ENCODE measurements around the gene TMX3.

The TMX3 gene, protein sequence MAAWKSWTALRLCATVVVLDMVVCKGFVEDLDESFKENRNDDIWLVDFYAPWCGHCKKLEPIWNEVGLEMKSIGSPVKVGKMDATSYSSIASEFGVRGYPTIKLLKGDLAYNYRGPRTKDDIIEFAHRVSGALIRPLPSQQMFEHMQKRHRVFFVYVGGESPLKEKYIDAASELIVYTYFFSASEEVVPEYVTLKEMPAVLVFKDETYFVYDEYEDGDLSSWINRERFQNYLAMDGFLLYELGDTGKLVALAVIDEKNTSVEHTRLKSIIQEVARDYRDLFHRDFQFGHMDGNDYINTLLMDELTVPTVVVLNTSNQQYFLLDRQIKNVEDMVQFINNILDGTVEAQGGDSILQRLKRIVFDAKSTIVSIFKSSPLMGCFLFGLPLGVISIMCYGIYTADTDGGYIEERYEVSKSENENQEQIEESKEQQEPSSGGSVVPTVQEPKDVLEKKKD

DNA sequence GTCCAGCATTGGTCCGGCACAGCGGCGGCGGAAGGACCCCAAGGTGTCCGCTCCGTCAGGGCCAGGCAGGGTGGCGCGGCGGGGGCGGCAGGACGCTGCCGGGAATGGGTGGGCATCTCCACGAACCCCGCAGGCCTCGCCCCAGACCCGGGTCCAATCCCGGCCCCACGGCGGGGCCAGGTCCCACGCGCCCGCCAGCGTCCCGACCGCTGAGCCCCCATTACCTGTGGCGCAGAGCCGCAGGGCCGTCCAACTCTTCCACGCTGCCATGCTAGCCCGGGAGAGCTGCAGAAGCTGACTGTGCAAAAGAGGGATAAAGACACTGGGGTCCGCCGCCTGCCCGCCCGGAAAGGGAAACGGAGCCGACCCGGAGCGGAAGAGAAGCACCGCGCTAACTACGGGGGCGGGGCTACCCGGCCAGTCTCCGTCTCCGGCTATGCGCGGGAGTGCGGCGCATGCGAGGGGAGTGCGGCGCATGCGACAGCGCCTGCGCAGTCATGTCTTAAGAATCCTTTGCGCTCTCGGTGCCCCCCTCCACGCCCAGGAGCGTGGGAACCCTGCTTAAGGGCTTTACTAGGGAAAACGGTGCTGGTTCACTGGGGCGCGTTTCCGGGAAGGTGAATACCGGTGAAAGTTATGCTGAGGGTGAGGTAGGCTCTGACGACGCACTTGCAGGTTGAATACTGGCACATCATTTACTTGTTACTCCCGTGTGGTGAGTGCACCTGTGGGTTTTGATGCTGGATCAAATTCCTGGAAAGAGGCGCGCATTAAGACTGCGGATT is at the start of gene TMX3:
Gene TMX3 (minus strand): TSS at position 397 of the 785 bp plus-strand sequence. CDS start 127 bp downstream, at position 270.
- peak; percentile 76 to 81 for DNase-seq

DNA sequence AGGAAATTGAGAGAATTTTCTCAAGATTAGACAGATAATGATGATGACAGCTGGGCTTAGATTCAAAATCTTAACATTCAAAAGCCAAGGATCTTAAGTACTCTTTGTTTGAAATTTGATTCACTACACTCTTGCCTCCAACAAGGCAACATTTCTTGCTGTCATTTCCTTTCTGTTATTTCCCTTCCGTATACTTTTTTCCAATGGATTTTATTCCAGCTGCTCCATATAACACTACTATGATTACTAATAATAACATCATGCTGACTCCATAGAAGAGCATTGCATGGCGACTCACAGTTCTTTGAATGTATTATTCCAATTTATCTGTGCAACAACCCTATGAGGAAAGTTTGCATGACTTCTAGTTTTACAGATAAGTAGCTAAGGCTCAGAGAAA is 49.1 kb upstream of the TMX3 start:
- DNase-seq = no peak

DNA sequence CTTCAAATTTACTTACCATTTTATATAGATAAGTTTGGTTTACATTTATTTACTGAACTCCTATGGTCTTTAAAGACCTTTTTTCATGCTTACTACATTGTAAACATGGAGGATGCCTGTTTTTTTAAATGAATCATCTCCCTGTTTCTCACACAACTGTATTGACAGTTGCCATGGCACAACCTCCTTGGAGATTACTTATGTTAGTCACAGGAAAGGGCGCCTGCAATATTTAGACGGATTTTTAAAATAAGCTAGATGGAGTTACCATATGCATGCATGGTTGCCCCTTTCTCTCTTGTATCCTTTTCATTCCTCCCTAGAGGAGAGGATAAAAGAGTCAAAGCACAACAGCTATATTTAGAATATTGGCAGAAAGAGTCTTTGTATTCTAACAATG is 48.2 kb upstream of the TMX3 start:
- no peak for DNase-seq

DNA sequence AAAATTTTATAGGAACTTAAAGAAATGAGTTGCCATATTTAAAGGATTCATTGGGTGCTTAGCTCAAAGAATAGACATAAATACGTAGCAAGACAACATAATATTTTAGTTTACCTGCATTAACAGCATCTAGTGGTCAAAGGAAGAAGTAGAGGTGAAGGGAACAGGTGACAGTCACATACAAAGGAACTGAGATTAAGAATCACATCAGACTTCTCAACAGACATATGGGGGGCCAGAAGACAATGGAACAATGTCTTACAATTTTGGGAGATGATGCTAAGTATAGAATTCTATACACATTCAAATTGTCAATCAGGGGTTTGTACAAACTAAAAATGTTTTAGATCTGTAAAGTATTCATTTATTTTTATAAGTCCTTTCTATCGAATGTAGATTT is 44.4 kb upstream of the TMX3 start:
- no peak for DNase-seq

DNA sequence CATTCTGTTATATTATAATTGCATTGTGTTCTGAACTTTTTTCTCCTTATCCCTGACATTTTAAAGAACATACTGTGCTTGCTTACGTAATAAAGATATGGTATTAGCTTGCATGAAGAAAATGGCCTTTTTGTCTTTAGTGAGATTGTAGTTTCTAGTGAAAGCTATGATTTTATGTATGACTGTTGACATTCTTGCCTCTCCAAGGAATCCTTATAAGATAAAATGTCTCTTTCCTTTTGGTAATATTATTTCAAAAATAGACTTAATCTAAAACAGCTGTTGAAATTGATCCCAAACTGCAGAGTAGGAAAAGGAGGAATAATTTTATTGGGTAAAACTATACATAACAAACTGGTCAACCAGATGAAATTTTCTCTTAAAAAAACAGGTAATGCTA is 42.2 kb upstream of the TMX3 start:
- no peak for DNase-seq

DNA sequence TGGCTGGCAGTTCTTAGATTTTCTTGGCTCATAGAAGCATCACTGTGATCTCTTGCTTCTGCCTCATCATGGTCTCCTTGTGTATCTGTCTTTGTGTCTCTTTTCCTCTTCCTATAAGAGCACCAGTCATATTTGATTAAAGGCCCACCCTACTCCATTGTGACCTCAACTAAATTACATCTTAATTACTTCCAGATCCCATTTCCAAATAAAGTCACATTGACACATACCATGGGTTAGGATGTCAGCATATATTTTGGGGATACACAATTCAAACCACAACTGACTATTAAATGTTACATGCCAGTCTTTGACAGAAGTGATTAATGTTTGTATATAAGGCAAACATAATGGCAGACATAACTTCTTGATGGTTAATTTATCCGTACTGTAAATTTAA is 27.3 kb upstream of the TMX3 start:
- no peak for DNase-seq

DNA sequence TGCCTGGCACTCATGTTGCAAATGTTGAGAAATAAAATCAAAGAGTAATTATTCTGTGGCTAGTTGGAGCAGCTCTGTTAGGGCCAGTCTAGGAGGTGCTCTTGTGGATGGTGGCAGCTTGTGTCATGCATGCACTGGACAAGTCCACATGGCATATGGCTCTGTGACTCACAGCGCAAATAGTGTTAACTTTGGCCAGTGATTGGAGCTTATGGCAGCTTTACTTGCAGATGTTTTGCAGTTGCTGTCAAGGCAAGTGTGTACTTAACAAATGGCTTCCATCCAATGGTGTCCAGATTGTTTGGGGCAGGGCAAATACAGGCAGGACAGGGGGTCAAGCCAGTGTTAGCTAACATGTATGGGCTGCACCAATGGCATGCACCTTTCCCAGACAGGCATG is 26.1 kb upstream of the TMX3 start:
- DNase-seq = no peak

DNA sequence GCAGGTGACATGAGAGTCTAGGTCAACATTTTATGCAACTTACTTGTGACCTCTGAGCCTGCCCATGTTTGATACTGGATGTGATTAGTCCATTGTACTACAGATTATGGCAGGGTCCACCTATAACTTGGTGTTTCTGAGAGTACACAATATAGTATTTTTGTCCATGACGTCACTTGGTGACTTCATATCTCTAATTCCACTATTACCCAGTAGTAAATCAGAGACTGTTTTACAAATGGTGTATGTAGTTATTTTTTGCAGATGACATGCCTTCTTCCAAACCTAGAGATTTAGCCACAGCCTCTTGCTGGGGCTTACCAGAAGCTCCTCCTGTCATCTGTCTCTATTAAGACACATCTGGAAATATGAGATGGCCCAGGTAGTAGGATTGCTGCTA is 24.6 kb upstream of the TMX3 start:
- no peak for DNase-seq

DNA sequence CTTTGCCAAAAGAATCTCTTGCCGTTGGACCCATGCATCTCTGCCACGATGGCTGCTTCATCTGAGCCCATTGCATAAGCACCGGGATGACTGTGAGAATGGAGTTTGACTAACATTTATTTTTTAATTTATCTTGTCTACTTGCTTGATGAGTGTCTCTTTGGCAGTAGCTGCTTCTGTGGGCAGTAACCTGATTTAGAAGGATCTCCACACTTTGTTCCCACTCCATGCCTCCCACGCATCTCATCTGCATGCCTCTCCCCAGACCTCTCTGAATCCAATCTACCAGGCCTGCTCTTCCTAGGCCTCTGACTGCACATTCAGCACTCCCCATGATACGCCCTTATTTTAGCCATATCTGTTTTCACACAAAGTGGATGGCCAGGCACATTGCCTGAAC is 23.7 kb upstream of the TMX3 start:
- no peak for DNase-seq

DNA sequence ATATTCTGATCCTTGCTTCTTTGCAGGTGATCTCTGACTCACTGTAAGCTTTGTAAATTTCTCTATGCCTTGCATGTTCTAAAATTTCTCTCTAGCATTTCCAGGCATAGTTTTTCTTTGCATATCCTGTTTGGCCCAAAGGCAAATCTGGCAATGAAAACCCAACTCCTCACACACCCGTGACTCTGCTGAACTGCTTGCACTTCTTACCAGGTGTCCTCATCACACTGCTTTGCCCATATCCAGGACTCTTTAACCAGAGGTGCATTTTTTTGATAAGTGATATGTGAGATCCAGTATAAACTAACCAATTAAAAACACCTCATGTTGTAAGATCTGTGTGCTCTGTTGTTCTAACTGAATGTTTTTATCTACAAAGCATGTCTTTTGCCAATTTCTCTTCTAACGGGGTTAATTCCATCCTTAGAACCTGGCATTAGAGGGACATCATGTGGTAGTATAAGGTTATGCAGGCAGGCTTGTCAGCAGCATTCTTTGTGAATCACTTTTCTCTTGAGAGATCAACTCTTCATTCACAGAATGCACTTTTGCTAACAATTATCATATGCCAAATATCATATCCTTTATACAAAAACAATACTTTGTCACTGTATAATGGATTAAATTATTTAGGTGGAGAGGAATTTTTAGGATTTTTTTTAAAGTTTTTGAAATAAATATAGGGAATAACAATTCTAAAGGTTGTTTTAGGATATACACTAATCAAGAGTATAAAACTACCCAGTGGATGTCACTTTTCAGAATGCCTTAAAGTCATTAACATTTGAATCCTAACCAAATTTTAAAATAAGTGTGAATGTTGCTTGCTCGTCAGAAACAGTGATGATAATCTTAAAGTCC is 20.8 kb upstream of the TMX3 start:
- DNase-seq = no peak

DNA sequence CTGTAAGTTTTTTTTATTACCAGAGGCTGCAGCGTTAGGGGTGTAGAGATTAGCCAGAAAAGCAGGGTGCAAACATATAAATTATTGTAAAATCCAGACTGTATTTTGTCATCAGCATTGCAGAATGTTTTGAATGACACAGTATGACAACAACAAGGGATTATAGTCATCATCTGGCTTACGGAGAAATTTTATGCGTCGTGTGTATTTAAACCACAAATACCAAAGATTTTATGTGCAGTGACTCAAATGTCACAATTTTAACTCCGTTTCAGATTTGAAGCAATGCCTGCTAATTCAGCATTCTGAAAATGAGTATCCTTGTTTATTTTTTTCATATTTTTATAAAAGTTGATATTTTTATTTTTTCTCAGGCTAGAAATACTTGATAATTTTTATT is 19.4 kb upstream of the TMX3 start:
- no peak for DNase-seq

DNA sequence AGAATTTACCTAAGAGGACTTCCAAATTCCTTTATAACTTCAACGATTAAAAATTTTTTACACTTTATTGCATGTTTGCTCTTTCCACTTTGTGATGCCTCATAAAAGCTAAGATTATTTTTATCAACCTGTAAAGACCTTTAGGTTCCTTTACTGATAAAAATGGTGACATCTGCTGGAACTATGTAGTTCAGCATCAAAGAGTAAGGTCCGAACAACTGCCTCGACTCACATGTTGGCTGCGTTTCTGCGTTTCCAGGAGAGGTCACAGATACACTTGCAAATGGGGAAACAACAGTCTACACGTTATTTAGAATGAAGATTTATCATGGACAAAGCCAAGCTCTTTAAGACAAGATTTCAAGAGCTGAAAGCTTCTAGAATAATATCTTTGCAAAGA is 18.8 kb upstream of the TMX3 start:
- DNase-seq = no peak

DNA sequence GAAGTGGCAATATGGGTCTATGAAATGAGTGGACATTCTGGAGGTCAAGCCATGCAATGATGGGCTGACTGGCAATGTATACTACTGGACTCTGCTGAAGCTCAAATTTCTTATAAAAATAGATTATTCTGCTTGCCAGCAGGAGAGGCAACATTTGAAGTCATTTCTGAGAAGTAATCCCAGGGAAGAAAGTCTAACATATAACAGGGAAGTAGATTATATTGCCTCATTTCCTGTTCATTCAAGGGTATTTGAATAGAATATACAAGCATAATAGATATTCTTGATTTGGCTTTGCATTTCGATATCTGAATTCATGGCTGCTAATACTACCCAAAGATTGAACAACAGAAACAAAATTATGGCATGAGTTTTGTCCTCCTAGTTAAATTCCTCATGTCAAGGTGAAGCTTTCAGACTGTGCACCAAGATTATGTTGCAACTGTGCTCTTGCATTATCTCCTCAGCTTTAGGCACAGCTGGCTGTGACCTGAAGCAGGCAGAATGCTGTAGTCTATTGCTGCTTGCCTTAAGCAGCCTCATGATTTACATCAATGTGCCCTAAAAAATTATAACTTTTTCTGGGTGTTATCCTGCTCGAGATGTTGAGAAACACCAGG is 13.3 kb upstream of the TMX3 start:
- no peak for DNase-seq

DNA sequence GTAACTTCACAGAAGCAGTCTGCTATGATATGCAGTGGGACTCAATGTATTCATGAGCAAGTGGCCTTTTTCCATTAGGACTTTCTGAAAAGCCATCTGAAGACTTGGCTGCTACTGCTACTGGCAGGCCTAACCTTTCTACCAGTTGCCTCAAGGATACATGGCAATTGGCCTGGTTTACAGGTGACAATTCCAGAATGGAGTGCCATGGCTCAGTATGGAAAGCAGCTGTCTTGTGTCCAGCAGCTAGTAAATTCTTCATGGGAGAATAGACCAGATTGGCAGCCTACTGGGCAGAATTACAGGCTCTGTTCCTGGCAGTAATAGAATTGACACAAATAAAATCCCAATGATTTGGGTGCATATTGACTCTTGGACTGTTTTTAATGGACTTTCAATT is 12.6 kb upstream of the TMX3 start:
- DNase-seq = no peak

DNA sequence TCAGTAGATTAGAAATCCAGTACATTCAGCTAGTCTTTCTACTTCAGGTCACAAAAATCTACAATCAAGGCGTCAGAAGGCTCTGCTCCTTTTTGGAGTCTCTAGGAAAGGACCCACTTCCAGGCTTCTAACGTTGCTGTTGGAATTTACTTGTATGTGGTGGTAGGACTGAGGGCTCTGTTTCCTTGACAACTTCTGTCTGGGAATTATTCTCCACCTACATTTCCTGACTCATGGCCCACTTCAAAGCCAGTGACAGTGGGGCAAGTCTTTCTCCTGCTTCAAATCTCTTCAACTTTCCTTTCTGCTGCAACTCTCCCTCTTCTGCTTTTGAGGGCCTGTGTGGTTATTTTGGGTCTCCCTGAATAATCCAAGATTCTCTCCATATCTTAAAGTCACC is 10.4 kb upstream of the TMX3 start:
- no peak for DNase-seq

DNA sequence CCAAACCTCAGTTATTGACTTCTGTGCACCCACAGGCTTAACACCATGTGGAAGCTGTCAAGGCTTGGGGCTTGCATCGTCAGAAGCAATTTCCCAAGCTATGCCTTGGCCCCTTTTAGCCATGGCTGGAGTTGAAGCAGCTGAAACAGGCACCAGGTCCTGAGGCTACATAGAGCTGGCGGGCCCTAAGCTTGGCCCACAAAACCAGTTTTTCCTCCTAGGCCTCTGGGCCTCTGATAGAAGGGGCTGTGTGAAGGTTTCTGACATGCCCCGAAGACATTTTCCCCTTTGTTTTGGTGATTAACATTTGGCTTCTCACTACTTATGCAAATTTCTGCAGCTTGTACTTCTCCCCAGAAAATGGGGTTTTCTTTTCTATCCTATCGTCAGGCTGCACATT is 9.1 kb upstream of the TMX3 start:
- no peak for DNase-seq

DNA sequence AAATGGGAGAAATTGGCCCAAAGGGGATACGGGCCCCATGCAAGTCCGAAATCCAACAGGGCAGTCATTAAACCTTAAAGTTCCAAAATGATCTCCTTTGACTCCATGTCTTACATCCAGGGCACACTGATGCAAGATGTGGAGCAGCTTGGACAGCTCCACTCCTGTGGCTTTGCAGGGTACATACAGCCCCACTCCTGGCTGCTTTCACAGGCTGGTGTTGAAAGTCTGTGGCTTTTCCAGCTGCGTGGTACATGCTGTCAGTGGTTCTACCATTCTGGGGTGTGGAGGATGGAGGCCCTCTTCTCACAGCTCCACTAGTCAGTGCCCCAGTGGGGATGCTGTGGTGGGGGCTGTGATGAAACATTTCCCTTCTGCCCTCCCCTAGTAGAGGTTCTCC is 8.6 kb upstream of the TMX3 start:
- DNase-seq = no peak

DNA sequence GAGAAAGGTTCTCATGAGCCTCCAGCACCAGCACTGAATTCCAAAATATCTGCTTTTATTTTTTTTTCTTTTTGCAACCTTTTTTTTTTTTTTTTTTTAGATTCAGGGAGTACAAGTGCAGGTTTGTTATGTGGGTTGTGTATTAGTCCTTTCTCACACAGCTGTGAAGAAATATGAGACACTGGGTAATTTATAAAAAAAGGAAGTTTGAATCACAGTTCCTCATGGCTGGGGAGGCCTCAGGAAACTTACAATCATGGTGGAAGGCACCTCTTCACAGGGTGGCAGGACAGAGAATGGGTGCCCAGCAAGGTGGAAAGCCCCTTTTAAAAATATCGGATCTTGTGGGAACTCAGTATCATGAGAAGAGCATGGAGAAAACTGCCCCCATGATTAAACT is 7.9 kb upstream of the TMX3 start:
- no peak for DNase-seq

DNA sequence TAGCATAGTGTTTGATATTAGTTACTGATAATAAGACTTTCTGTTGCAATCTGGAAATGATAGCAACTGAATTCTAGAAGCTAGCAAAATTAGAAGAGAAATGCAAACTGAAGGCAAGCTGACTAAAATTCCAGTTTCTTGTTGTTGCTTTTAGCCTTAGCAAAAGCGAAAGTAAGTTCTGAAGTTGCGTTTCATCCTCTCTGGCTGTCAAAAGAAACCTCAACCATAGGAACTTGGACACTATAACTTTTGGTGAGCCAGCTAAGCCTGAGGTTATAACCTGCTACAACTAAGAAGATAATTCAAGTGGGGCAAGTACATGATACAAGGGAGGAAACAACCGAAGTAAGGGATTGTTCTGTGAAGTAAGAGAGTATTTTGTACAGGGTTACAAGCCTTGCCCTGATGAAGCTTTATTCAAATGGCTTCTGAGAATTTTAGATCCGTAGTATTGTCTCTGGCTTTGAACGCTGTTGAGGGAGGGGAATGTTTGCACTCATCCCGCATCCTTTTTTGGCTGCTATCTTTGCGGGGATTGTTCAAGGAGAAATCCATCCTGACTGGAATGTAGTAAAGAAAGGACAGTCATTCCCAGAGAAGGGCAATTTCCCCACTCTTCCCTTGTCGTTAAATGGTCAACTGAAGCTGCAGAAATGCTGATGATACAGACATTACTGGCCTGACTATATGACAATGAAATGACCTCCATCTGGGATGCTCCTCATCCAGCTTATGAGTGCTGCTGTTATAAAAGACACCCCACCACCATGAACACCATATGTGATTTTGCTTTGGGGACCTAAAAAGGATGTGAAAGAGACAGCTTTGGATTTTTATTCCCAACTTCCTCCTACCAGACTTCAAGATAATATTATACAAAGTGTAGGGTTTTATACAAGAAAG is 7.0 kb upstream of the TMX3 start:
- no peak for DNase-seq

DNA sequence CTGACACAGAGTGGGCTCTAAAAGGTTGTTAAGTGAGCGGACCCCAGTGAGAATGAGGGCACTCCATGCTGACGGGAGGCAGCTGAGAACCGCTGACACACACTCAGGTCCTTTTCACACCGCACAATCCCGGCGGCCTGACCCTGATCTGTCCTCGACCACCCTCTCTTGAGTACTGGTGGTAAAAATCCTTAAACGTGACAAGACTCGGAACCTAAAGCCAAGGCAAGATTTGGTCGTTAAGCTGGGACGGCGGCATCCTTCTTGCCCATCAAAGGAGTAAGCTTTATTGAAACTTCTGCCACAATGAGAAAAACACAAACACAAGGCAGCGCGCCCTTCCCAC is 569 bp downstream of the TMX3 start:
- no peak for DNase-seq

DNA sequence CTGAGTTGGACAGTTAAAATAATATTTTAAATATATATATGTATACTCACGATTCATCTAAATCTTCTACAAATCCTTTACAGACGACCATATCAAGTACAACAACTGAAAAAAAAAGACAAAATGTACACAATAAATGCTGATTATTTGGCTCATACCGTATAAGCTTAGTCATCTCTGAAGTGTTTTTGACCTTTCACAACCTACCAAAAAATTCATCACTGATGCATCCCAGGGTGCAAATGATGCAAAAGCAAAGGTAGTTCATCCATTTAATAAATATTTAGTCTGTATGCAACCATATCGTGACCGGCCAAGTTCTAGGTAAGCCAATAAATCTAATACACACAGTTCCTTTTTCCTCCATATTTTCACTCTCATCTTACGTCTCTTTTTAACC is 1.1 kb downstream of the TMX3 start:
- no peak for DNase-seq

DNA sequence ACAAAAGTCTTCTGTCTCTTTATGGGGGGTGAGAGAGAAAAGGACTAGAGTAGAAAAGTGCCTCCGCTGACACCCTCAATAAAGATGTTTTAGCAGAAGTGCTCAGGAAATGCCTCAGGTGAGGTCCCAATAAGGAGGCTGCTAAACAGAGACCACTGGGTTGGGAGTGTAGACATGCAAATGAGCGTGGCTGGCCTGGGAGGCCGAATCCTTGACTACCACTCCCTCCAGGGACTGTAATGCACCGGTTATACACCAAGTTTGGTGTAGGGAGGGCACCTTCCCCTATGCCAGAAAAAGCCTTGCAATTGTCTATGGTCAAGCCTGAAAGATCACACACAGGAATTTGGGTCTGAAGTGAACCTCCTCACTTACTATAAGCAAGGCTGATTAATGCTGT is 1.8 kb downstream of the TMX3 start:
- DNase-seq = no peak

All from SW 1271 (cell line).